Upper lobe of left lung (tissue), 4 donors: ENCODE results near the gene FAM171A1.

Experiments used
- EP300 ChIP-seq, 4 donors: sonication (generic); formaldehyde crosslinking; IDR thresholded peaks; one replicate each; pipeline ENCODE4 v1.5.1; 2017; ENCODE audit warnings: antibody characterized with exemption in 4 of 4, control low read depth in 2 of 4
- POLR2A ChIP-seq, 4 donors: fragments of 450-650 bp; IDR thresholded peaks; one replicate each; pipeline ENCODE4 v1.5.1; 2016 to 2017; ENCODE audit warnings: antibody characterized with exemption in 4 of 4, mild to moderate bottlenecking in 2 of 4
- POLR2AphosphoS5 ChIP-seq, 2 donors: sonication (generic); formaldehyde crosslinking; IDR thresholded peaks; one replicate each; pipeline ENCODE4 v1.5.1; 2017; ENCODE audit warnings: antibody characterized with exemption in 2 of 2
- TF ChIP-seq, protein P1 (sequence below), 6 experiments: fragments of 450-650 bp in 4 of 6; fragments of 200-600 bp in 2 of 6; sonication (generic) in 2 of 6; IDR thresholded peaks; one replicate each; pipeline ENCODE4 v1.5.1; 2016 to 2019; ENCODE audit warnings: antibody characterized with exemption in 6 of 6

DNA sequence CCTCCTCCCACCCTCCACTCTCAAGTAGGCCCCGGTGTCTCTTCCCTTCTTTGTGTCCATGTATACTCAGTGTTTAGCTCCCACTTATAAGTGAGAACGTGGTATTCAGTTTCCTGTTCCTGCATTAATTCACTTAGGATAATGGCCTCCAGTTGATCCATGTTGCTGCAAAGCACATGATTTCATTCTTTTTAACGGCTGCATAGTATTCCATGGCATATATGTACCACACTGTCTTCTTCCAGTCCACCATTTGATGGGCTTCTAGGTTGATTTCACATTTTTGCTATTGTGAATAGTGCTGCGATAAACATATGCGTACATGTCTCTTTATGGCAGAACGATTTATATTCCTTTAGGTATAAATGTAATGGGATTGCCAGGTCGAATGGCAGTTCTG lies 51.0 kb downstream of the FAM171A1 start:
- TF ChIP-seq, protein P1, sequence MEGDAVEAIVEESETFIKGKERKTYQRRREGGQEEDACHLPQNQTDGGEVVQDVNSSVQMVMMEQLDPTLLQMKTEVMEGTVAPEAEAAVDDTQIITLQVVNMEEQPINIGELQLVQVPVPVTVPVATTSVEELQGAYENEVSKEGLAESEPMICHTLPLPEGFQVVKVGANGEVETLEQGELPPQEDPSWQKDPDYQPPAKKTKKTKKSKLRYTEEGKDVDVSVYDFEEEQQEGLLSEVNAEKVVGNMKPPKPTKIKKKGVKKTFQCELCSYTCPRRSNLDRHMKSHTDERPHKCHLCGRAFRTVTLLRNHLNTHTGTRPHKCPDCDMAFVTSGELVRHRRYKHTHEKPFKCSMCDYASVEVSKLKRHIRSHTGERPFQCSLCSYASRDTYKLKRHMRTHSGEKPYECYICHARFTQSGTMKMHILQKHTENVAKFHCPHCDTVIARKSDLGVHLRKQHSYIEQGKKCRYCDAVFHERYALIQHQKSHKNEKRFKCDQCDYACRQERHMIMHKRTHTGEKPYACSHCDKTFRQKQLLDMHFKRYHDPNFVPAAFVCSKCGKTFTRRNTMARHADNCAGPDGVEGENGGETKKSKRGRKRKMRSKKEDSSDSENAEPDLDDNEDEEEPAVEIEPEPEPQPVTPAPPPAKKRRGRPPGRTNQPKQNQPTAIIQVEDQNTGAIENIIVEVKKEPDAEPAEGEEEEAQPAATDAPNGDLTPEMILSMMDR (IDR thresholded peaks at IDR 0.05): no peak
- no peak for TF ChIP-seq POLR2AphosphoS5 (IDR thresholded peaks at IDR 0.05)
- TF ChIP-seq POLR2A (IDR thresholded peaks at IDR 0.05): no peak
- TF ChIP-seq EP300 (IDR thresholded peaks at IDR 0.05): no peak
